C4-2B (cell line): ENCODE results near the gene ZNF672.

Experiments
- CTCF ChIP-seq: fragments of 450-650 bp; conservative IDR thresholded peaks from 2 replicates; pipeline ENCODE4 v1.5.1; 2017; ENCODE audit warnings: mild to moderate bottlenecking
- ZFX ChIP-seq: fragments of 450-650 bp; IDR thresholded peaks from 2 replicates; pipeline ENCODE4 v1.6.1; 2017

- no peak for TF ChIP-seq CTCF
- TF ChIP-seq ZFX = no peak
These were observed 11.1 kb downstream of the ZNF672 start for GRCh38 chr1:248849152-248849551.
